IMR-90 (cell line): ENCODE data around the gene PLA2G2C. TPM values are rescaled to one million over a fixed set of nuclear protein-coding genes. Genes with fewer than 3 reads are reported as not detected.

Source experiments
- ATAC-seq: fragments of 200-7000 bp; cut with Tn5 transposase; 2 replicates; pipeline ENCODE4 v1.9.1; 2020; ENCODE audit warnings: low read depth, mild to moderate bottlenecking, moderate library complexity
- BruUV-seq: library from RNA; stranded (reverse); fragments of 400-500 nt; replicated peaks from 2 replicates; lab custom pipeline; 2021; lab: Mats Ljungman, UMichigan
- CTCF ChIA-PET: fragments of 300-600 bp; formaldehyde crosslinking; extraction: SDS; loops from one replicate; lab custom pipeline; 2021; ENCODE audit warnings: antibody characterized with exemption; lab: Yijun Ruan, JAX
- POLR2A ChIA-PET: fragments of 300-600 bp; sonication (Branson Sonifier 250); formaldehyde crosslinking; loops from one replicate; lab custom pipeline; 2022; ENCODE audit warnings: antibody characterized with exemption; ENCODE audit not compliant: unreplicated experiment; lab: Charles Lee
- DNase-seq: peaks from one replicate; pipeline ENCODE4 v3.0.0; 2013
- H2AFZ ChIP-seq: replicated peaks from 2 replicates; pipeline ENCODE3; 2013; ENCODE audit warnings: low read length, mild to moderate bottlenecking; ENCODE audit not compliant: poor library complexity
- H2AK5ac ChIP-seq: 2 replicates; pipeline ENCODE4 v1.6.1; 2013; ENCODE audit warnings: low read depth, low read length, inconsistent platforms
- H2AK9ac ChIP-seq: replicated peaks from 2 replicates; pipeline ENCODE3; 2013; ENCODE audit warnings: mild to moderate bottlenecking, low read depth, low read length, moderate library complexity; ENCODE audit not compliant: poor library complexity
- H2BK120ac ChIP-seq: 2 replicates; pipeline ENCODE4 v1.6.1; 2013; ENCODE audit warnings: low read depth, low read length, inconsistent platforms
- H2BK15ac ChIP-seq: 3 replicates; pipeline ENCODE4 v1.6.1; 2013; ENCODE audit warnings: low read depth, low read length, inconsistent platforms
- H2BK20ac ChIP-seq: 2 replicates; pipeline ENCODE4 v1.6.1; 2013; ENCODE audit warnings: low read depth, mild to moderate bottlenecking, inconsistent platforms, low read length, moderate library complexity
- H2BK5ac ChIP-seq: 2 replicates; pipeline ENCODE4 v1.6.1; 2013; ENCODE audit warnings: mild to moderate bottlenecking, low read depth, low read length, inconsistent platforms; ENCODE audit not compliant: poor library complexity, severe bottlenecking
- H3K14ac ChIP-seq: replicated peaks from 2 replicates; pipeline ENCODE4 v1.6.1; 2013; ENCODE audit warnings: low read depth, low read length, inconsistent platforms
- H3K18ac ChIP-seq: 2 replicates; pipeline ENCODE4 v1.6.1; 2013; ENCODE audit warnings: low read depth, low read length, control low read depth
- H3K23ac ChIP-seq: 2 replicates; pipeline ENCODE4 v1.6.1; 2013; ENCODE audit warnings: low read depth, low read length, inconsistent platforms
- H3K27ac ChIP-seq: 2 replicates; pipeline ENCODE4 v1.5.1; 2013; ENCODE audit warnings: mild to moderate bottlenecking, control low read depth, low read length; ENCODE audit not compliant: insufficient read depth
- H3K27me3 ChIP-seq: 2 replicates; pipeline ENCODE4 v1.6.1; 2013; ENCODE audit warnings: low read length; ENCODE audit not compliant: control insufficient read depth, insufficient read depth
- H3K36me3 ChIP-seq: 2 replicates; pipeline ENCODE4 v1.6.1; 2013; ENCODE audit warnings: low read length, mixed read lengths; ENCODE audit not compliant: control insufficient read depth, insufficient read depth
- H3K4ac ChIP-seq: 2 replicates; pipeline ENCODE4 v1.6.1; 2013; ENCODE audit warnings: low read depth, low read length, inconsistent platforms
- H3K4me1 ChIP-seq: 2 replicates; pipeline ENCODE4 v1.6.1; 2013; ENCODE audit warnings: low read length, mixed read lengths; ENCODE audit not compliant: control insufficient read depth, insufficient read depth
- H3K4me2 ChIP-seq: 2 replicates; pipeline ENCODE4 v1.6.1; 2013; ENCODE audit warnings: low read depth, mild to moderate bottlenecking, control low read depth, low read length, moderate library complexity
- H3K4me3 ChIP-seq: 2 replicates; pipeline ENCODE4 v1.5.1; 2013; ENCODE audit warnings: low read depth, mild to moderate bottlenecking, control low read depth, low read length, moderate library complexity; ENCODE audit not compliant: insufficient read depth
- H3K56ac ChIP-seq: 2 replicates; pipeline ENCODE4 v1.6.1; 2013; ENCODE audit warnings: low read length, inconsistent platforms; ENCODE audit not compliant: insufficient read depth; ENCODE audit errors: extremely low read depth
- H3K79me1 ChIP-seq, 2 experiments: 2 replicates each; pipeline ENCODE4 v1.6.1; 2013; ENCODE audit warnings: low read length in 2 of 2, inconsistent platforms in 1 of 2, low read depth in 1 of 2
- H3K9ac ChIP-seq: 2 replicates; pipeline ENCODE4 v1.6.1; 2013; ENCODE audit warnings: low read depth, low read length, control low read depth
- H3K9me1 ChIP-seq: 2 replicates; pipeline ENCODE4 v1.6.1; 2013; ENCODE audit warnings: low read length, inconsistent platforms; ENCODE audit not compliant: insufficient read depth
- H3K9me3 ChIP-seq: 2 replicates; pipeline ENCODE4 v1.6.1; 2013; ENCODE audit warnings: low read length; ENCODE audit not compliant: control insufficient read depth, insufficient read depth
- H4K20me1 ChIP-seq: 2 replicates; pipeline ENCODE4 v1.6.1; 2013; ENCODE audit warnings: low read length, inconsistent platforms; ENCODE audit not compliant: insufficient read depth
- H4K5ac ChIP-seq: 2 replicates; pipeline ENCODE4 v1.6.1; 2013; ENCODE audit warnings: mild to moderate bottlenecking, low read depth, low read length, control low read depth
- H4K8ac ChIP-seq, 2 experiments: 2 replicates each; pipeline ENCODE4 v1.6.1; 2013; ENCODE audit warnings: low read depth in 2 of 2, low read length in 2 of 2, control low read depth in 1 of 2, inconsistent platforms in 1 of 2
- H4K91ac ChIP-seq: 2 replicates; pipeline ENCODE4 v1.6.1; 2013; ENCODE audit warnings: low read depth, low read length, inconsistent platforms; ENCODE audit not compliant: insufficient read depth
- MAFK ChIP-seq: IDR thresholded peaks from 2 replicates; pipeline ENCODE4 v1.6.1; 2012; ENCODE audit warnings: low read depth, low read length, improper control_type of control experiment
- POLR2A ChIP-seq: IDR thresholded peaks from 2 replicates; pipeline ENCODE4 v1.6.1; 2012; ENCODE audit warnings: mild to moderate bottlenecking, low read depth, low read length
- SMC3 ChIP-seq: fragments of 150-350 bp; IDR thresholded peaks from 2 replicates; pipeline ENCODE4 v1.6.1; 2016; ENCODE audit warnings: low read depth, mild to moderate bottlenecking, antibody characterized with exemption, low read length, moderate library complexity
- WGBS, 2 experiments: methylation state at CpG; one replicate each; pipeline versions ENCODE4 v1.1.5 to v1.1.7; 2013; ENCODE audit warnings: missing lambda C conversion rate in 2 of 2; ENCODE audit not compliant: insufficient read length in 1 of 2; ENCODE audit errors: extremely low coverage in 2 of 2; 5-methylcytosine and 5-hydroxymethylcytosine counted together
- dilution Hi-C: fragments of 300-500 bp; cut with HindIII; formaldehyde crosslinking; loops from one replicate; pipeline ENCODE4 v1.14.3; 2018; ENCODE audit warnings: low sequenced_read_pairs; ENCODE audit not compliant: unreplicated experiment
- in situ Hi-C: fragments of 300-500 bp; cut with MboI; formaldehyde crosslinking; loops from 3 replicates; pipeline ENCODE4 v1.14.3; 2019; ENCODE audit warnings: low sequenced_read_pairs, inconsistent platforms, mixed read lengths
- intact Hi-C: fragments of 100-400 bp; cut with micrococcal nuclease; formaldehyde crosslinking; loops from 2 replicates; pipeline ENCODE4 v1.10.0; 2022
- polyA plus RNA-seq, 3 experiments: library from polyadenylated mRNA; depleted of rRNA; stranded (reverse); fragments of >200 nt; gene quantifications; 2 replicates each; pipeline ENCODE4 v1.2.3, GENCODE V29; 2012; ENCODE audit warnings: low replicate concordance in 1 of 3
- total RNA-seq: library from RNA; depleted of rRNA; stranded (reverse); fragments of >200 nt; gene quantifications from 2 replicates; pipeline ENCODE4 v1.2.3, GENCODE V29; 2012

PLA2G2C gene
- total and polyA plus RNA-seq, 2 of the 4 experiments (the other 2 are of a cell fraction): not detected

DNA sequence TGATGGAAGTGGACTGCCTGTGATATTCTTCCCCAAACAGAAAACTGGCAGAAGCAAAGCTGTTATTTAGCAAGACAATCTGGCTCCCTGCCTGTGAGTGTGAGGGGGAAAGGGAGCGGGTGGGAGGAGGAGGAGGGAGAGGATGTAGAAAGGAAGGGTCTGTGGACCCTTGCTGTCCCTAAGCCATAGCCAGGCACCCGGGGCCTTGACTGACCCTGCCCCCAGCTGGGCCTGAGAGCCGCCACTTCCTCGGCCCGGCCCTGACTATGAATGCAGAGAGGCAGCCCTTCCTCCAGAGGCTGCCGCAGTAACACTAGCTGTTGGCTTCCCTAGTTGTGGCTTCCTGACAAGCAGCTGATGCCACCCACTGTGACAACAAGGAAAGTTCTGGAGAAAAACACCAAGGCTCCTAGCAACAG, 33.3 kb downstream of the PLA2G2C start:
- BruUV-seq: no TSS peak
- intact Hi-C loops (loop anchor here (1.0 to 5.0 kb wide), 6 partner anchors 52 to 491 kb away; partner anchors contain the start of gene HTR6), in situ Hi-C loops (loop anchor here (5.0 kb wide), 1 partner anchor 236 kb away; no protein-coding TSS in a partner anchor), dilution Hi-C loops (no loop called here)
- no peak for DNase-seq
- 0 out of 3 replicates have a peak overlapping the region, but pooled peaks have one; percentile 3 for H2BK15ac ChIP-seq
- H2BK5ac ChIP-seq: no peak overlapping the region
- peak overlapping the region; percentile 78 for H2AK9ac ChIP-seq
- no peak overlapping the region for H2BK20ac ChIP-seq
- ATAC-seq: no peak
- no peak overlapping the region for H4K8ac ChIP-seq
- H3K9ac ChIP-seq: no peak overlapping the region
- H3K56ac ChIP-seq: no peak overlapping the region
- H3K27ac ChIP-seq: no peak overlapping the region
- no peak overlapping the region for H4K5ac ChIP-seq
- no peak overlapping the region; the same call in 1 of the 2 replicates for H3K14ac ChIP-seq
- H3K36me3 ChIP-seq: no peaks in the 10 kb centered on the region
- H3K9me3 ChIP-seq: peaks cover 2% of the 10 kb centered on the region; the same call in 1 of the 2 replicates
- POLR2A ChIA-PET: interaction anchor here (1.1 kb wide), 1 partner anchor 42 kb away, joined by 11 read pairs; no protein-coding TSS in a partner anchor
- no peak overlapping the region for H3K23ac ChIP-seq
- 50% methylated on average over 1 of the region's 6 CpGs; no CpG with 5 or more reads in 1 of the 2 experiments for WGBS, 2 experiments
- H3K27me3 ChIP-seq: peaks cover 4% of the 10 kb centered on the region; the same call in 1 of the 2 replicates
- CTCF ChIA-PET: interaction anchor here (1.0 to 2.3 kb wide), 4 partner anchors 23 to 235 kb away, joined by 3 to 14 read pairs (median 4); no protein-coding TSS in a partner anchor
- peaks cover 3% of the 10 kb centered on the region; the same call in 1 of the 2 replicates for H3K4me1 ChIP-seq
- no peaks in the 10 kb centered on the region for H3K9me1 ChIP-seq
- no peaks in the 10 kb centered on the region for H3K79me1 ChIP-seq
- no peak overlapping the region for H3K4me3 ChIP-seq
- H2AK5ac ChIP-seq: no peak overlapping the region
- no peak overlapping the region for H3K4me2 ChIP-seq
- TF ChIP-seq MAFK (no peak), SMC3 (no peak), POLR2A (no peak)
- no peak overlapping the region for H3K4ac ChIP-seq
- H2AFZ ChIP-seq: peak overlapping the region; percentile 26
- no peak overlapping the region for H2BK120ac ChIP-seq
- H3K18ac ChIP-seq: no peak overlapping the region
- no peaks in the 10 kb centered on the region; the same call in 1 of the 2 replicates for H4K20me1 ChIP-seq
- H4K91ac ChIP-seq: no peak overlapping the region
